ENCODE results near the gene HDAC4. TPM values are rescaled to one million over a fixed set of nuclear protein-coding genes. Genes with fewer than 3 reads are reported as not detected.

The HDAC4 gene
- total and polyA plus RNA-seq, 10 of the 15 experiments (the other 5 are each of a cell fraction or from before 2014, with no cell fraction given) = 0.22 to 15.7 (median 4.8) TPM

DNA sequence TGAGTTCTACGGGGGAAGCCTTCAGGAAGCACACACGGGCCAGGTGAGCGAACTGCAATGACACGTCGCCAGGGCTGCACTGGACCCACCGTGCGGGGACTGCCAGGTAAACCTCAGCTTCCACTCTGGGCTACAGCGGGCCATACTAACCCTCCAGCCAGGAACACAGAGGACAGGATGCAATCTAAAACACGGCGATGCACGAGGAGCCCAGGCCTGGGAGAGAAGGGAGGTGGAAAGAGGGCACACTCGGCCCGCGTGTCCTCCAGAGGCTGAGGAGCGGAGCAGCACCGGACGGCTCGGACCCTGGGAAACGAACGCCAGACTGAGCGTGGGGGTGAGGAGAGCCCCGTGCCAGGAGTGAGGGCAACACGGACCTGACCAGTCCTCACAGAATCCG, 69.3 kb downstream of the HDAC4 start:
- peaks cover 2% of the 10 kb centered on the region; the same call in 1 of the 2 replicates for H4K20me1 ChIP-seq (ENCODE audit: control insufficient read depth, insufficient read depth)
- TF ChIP-seq NFXL1 (IDR thresholded peaks at IDR 0.05; ENCODE audit: borderline replicate concordance) (no peak), BACH1 (IDR thresholded peaks at IDR 0.05; ENCODE audit: borderline replicate concordance) (no peak)
- no peak for DNase-seq (ENCODE audit: low read depth, low spot score)
- intact Hi-C loops (cut with micrococcal nuclease; ENCODE audit: unreplicated experiment) = no loop called here
- no peaks in the 10 kb centered on the region for H3K9me3 ChIP-seq (replicated peaks; ENCODE audit: control insufficient read depth, insufficient read depth, low read length)
- 90% methylated on average over 24 of the region's 24 CpGs for WGBS (ENCODE audit: insufficient coverage, insufficient replicate concordance, low lambda C conversion rate, missing lambda C conversion rate)
- RAD21 ChIA-PET (ENCODE audit: unreplicated experiment) = no interaction called here
- no peaks in the 10 kb centered on the region for H3K36me3 ChIP-seq (ENCODE audit: control insufficient read depth in 2 of 2, insufficient read depth in 2 of 2, low read length in 1 of 2)
- H2AFZ ChIP-seq (ENCODE audit: control insufficient read depth, low read depth, low read length) = no peak overlapping the region
- H3K4me1 ChIP-seq (ENCODE audit: control insufficient read depth, insufficient read depth, low read length) = peaks cover 7% of the 10 kb centered on the region
- H3K79me2 ChIP-seq (ENCODE audit: control insufficient read depth, insufficient read depth, low read length) = no peaks in the 10 kb centered on the region
- POLR2A ChIA-PET = no interaction called here
- no peak overlapping the region for H3K9ac ChIP-seq (ENCODE audit: control insufficient read depth, insufficient read depth, low read length)
- no peak for ATAC-seq
- FAIRE-seq = no peak
- in situ Hi-C loops (cut with MboI) = no loop called here
- no peak overlapping the region for H3K4me2 ChIP-seq (ENCODE audit: control insufficient read depth, insufficient read depth)
- no peaks in the 10 kb centered on the region for H3K27me3 ChIP-seq (replicated peaks in 1 of 2; ENCODE audit: control insufficient read depth in 2 of 2, insufficient read depth in 2 of 2, low read length in 1 of 2)
- CTCF ChIA-PET = no interaction called here
- SMC1A ChIA-PET (ENCODE audit: uncharacterized antibody, unreplicated experiment) = interaction anchor here (1.7 kb wide), 1 partner anchor 9 kb away, joined by 5 read pairs; no protein-coding TSS in a partner anchor
- no TSS peak for BruUV-seq (replicated peaks)
- H3K27ac ChIP-seq (ENCODE audit: control insufficient read depth, insufficient read depth) = no peak overlapping the region
- no peak overlapping the region for H3K4me3 ChIP-seq

DNA sequence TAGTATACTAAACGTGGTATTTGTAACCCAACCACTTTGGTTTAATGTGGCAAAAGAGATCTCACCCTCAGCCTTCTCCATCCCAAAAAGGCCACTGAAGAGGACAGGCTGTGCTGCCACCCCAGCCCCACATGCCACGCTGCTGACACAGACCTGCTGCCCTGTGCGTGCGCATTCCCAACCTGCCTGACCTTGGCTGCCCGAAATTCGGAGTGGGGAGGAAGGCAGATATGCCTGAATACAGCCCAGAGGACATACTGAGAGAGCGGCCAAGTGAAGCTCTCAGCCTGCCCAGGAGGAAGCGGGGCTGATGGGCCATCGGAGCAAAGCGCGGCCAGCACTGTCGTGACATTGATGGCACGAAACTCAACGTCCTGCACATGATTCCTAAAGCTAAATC, 70.0 kb downstream of the HDAC4 start:
- ATAC-seq (no peak), FAIRE-seq (no peak), DNase-seq (ENCODE audit: low read depth, low spot score) (no peak)
- no peaks in the 10 kb centered on the region for H3K9me3 ChIP-seq (replicated peaks; ENCODE audit: control insufficient read depth, insufficient read depth, low read length)
- H3K9ac ChIP-seq (ENCODE audit: control insufficient read depth, insufficient read depth, low read length) = no peak overlapping the region
- H3K4me2 ChIP-seq (ENCODE audit: control insufficient read depth, insufficient read depth) = no peak overlapping the region
- H3K27ac ChIP-seq (ENCODE audit: control insufficient read depth, insufficient read depth) = no peak overlapping the region
- ChIA-PET CTCF (no interaction called here), SMC1A (ENCODE audit: uncharacterized antibody, unreplicated experiment) (interaction anchor here (1.7 kb wide), 1 partner anchor 9 kb away, joined by 5 read pairs; no protein-coding TSS in a partner anchor), RAD21 (ENCODE audit: unreplicated experiment) (no interaction called here), POLR2A (no interaction called here)
- peaks cover 7% of the 10 kb centered on the region for H3K4me1 ChIP-seq (ENCODE audit: control insufficient read depth, insufficient read depth, low read length)
- H4K20me1 ChIP-seq (ENCODE audit: control insufficient read depth, insufficient read depth) = peaks cover 2% of the 10 kb centered on the region; the same call in 1 of the 2 replicates
- no TSS peak for BruUV-seq (replicated peaks)
- no peaks in the 10 kb centered on the region for H3K79me2 ChIP-seq (ENCODE audit: control insufficient read depth, insufficient read depth, low read length)
- H3K36me3 ChIP-seq (ENCODE audit: control insufficient read depth in 2 of 2, insufficient read depth in 2 of 2, low read length in 1 of 2) = no peaks in the 10 kb centered on the region
- no peak overlapping the region for H3K4me3 ChIP-seq
- H2AFZ ChIP-seq (ENCODE audit: control insufficient read depth, low read depth, low read length) = no peak overlapping the region
- WGBS (ENCODE audit: insufficient coverage, insufficient replicate concordance, low lambda C conversion rate, missing lambda C conversion rate) = 78% methylated on average over 14 of the region's 14 CpGs
- H3K27me3 ChIP-seq (replicated peaks in 1 of 2; ENCODE audit: control insufficient read depth in 2 of 2, insufficient read depth in 2 of 2, low read length in 1 of 2) = no peaks in the 10 kb centered on the region
- intact Hi-C loops (cut with micrococcal nuclease; ENCODE audit: unreplicated experiment) = no loop called here
- in situ Hi-C loops (cut with MboI) = no loop called here
- TF ChIP-seq, protein P1, sequence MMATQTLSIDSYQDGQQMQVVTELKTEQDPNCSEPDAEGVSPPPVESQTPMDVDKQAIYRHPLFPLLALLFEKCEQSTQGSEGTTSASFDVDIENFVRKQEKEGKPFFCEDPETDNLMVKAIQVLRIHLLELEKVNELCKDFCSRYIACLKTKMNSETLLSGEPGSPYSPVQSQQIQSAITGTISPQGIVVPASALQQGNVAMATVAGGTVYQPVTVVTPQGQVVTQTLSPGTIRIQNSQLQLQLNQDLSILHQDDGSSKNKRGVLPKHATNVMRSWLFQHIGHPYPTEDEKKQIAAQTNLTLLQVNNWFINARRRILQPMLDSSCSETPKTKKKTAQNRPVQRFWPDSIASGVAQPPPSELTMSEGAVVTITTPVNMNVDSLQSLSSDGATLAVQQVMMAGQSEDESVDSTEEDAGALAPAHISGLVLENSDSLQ (IDR thresholded peaks at IDR 0.05) = no peak
- TF ChIP-seq PAX5 (IDR thresholded peaks at IDR 0.05; ENCODE audit: borderline replicate concordance, low read depth, low read length) (no peak), CBX5 (IDR thresholded peaks at IDR 0.05; ENCODE audit: low read depth) (no peak), NFYA (IDR thresholded peaks at IDR 0.05; ENCODE audit: borderline replicate concordance, low read depth, low read length) (no peak), CHD2 (IDR thresholded peaks at IDR 0.05; ENCODE audit: borderline replicate concordance, low read depth, low read length) (no peak), CBFB (IDR thresholded peaks at IDR 0.05; ENCODE audit: low read depth) (no peak), BACH1 (IDR thresholded peaks at IDR 0.05; ENCODE audit: borderline replicate concordance) (no peak), ZZZ3 (IDR thresholded peaks at IDR 0.05; ENCODE audit: control insufficient read depth, insufficient read length, low read depth) (no peak), HCFC1 (IDR thresholded peaks at IDR 0.05; ENCODE audit: low read length) (no peak), CBX3 (IDR thresholded peaks at IDR 0.05; ENCODE audit: borderline replicate concordance, low read depth) (no peak), NRF1 (conservative IDR thresholded peaks at IDR 0.05; ENCODE audit: low read depth, low read length) (no peak), SMARCA5 (IDR thresholded peaks at IDR 0.05) (no peak), SMC3 (IDR thresholded peaks at IDR 0.05; ENCODE audit: borderline replicate concordance, low read length) (no peak), NFIC (IDR thresholded peaks at IDR 0.05; ENCODE audit: low read depth, low read length) (no peak), MEF2B (IDR thresholded peaks at IDR 0.05; ENCODE audit: partially characterized antibody, poor library complexity, severe bottlenecking) (no peak), ESRRA (IDR thresholded peaks at IDR 0.05; ENCODE audit: low read length) (no peak), POLR2AphosphoS2 (IDR thresholded peaks at IDR 0.05; ENCODE audit: low read depth, low read length) (no peak)
- TF ChIP-seq, protein P2, sequence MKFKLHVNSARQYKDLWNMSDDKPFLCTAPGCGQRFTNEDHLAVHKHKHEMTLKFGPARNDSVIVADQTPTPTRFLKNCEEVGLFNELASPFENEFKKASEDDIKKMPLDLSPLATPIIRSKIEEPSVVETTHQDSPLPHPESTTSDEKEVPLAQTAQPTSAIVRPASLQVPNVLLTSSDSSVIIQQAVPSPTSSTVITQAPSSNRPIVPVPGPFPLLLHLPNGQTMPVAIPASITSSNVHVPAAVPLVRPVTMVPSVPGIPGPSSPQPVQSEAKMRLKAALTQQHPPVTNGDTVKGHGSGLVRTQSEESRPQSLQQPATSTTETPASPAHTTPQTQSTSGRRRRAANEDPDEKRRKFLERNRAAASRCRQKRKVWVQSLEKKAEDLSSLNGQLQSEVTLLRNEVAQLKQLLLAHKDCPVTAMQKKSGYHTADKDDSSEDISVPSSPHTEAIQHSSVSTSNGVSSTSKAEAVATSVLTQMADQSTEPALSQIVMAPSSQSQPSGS (IDR thresholded peaks at IDR 0.05; ENCODE audit: low read length) = no peak

Data from GM12878 (cell line).